BJ (cell line): ENCODE measurements around the gene DOCK1. TPM values are rescaled to one million over a fixed set of nuclear protein-coding genes. Genes with fewer than 3 reads are reported as not detected.

ENCODE experiments used
- CTCF ChIA-PET: fragments of 350-600 bp; formaldehyde crosslinking; extraction: SDS; loops from one replicate; lab custom pipeline; 2021; ENCODE audit warnings: antibody characterized with exemption, inconsistent platforms; lab: Yijun Ruan, JAX
- POLR2A ChIA-PET: fragments of 300-600 bp; sonication (Branson Sonifier 250); formaldehyde crosslinking; extraction: SDS; loops from one replicate; lab custom pipeline; 2021; ENCODE audit warnings: antibody characterized with exemption; lab: Charles Lee
- DNase-seq: peaks from one replicate; pipeline ENCODE4 v3.0.0-alpha.2; 2011; ENCODE audit warnings: low read depth
- H3K27me3 ChIP-seq: 2 replicates; pipeline ENCODE4 v1.6.0; 2011; ENCODE audit warnings: low read length; ENCODE audit not compliant: control insufficient read depth, insufficient read depth
- H3K36me3 ChIP-seq: 2 replicates; pipeline ENCODE4 v1.5.1; 2011; ENCODE audit warnings: low read length; ENCODE audit not compliant: control insufficient read depth, insufficient read depth
- H3K4me3 ChIP-seq: 2 replicates; pipeline ENCODE4 v1.5.1; 2011; ENCODE audit warnings: low read depth, mild to moderate bottlenecking, control low read depth, low read length
- CTCF ChIP-seq: IDR thresholded peaks from 2 replicates; pipeline ENCODE4 v1.5.1; 2011; ENCODE audit warnings: low read depth, mild to moderate bottlenecking, control low read depth, inconsistent platforms, low read length, moderate library complexity; ENCODE audit not compliant: insufficient read depth
- polyA plus RNA-seq: library from polyadenylated mRNA; depleted of rRNA; stranded (reverse); fragments of >200 nt; gene quantifications from 2 replicates; pipeline ENCODE4 v1.2.3, GENCODE V29; 2011

The DOCK1 gene
- polyA plus RNA-seq, 1 experiment, result 20.0 TPM

- CTCF ChIA-PET, result interaction anchor here (2.0 kb wide), 1 partner anchor 10 kb away, joined by 6 read pairs; no protein-coding TSS in a partner anchor
- no peaks in the 10 kb centered on the region for H3K27me3 ChIP-seq
- H3K36me3 ChIP-seq, result no peaks in the 10 kb centered on the region; the same call in 1 of the 2 replicates
- no peak overlapping the region for H3K4me3 ChIP-seq
- TF ChIP-seq CTCF, result no peak
- POLR2A ChIA-PET, result no interaction called here
- DNase-seq, result no peak
Observed at GRCh38 chr10:127314797-127315196, 409.6 kb downstream of the DOCK1 start.

- TF ChIP-seq CTCF, result no peak
- H3K36me3 ChIP-seq, result no peaks in the 10 kb centered on the region; the same call in 1 of the 2 replicates
- H3K27me3 ChIP-seq, result no peaks in the 10 kb centered on the region
- POLR2A ChIA-PET, result no interaction called here
- no peak overlapping the region for H3K4me3 ChIP-seq
- CTCF ChIA-PET, result interaction anchor here (2.0 kb wide), 1 partner anchor 9 kb away, joined by 6 read pairs; no protein-coding TSS in a partner anchor
- no peak for DNase-seq
Observed at GRCh38 chr10:127315888-127316287, 410.7 kb downstream of the DOCK1 start.

- TF ChIP-seq CTCF, result no peak
- Histone ChIP-seq H3K4me3 (no peak overlapping the region), H3K36me3 (no peaks in the 10 kb centered on the region), H3K27me3 (no peaks in the 10 kb centered on the region)
- ChIA-PET POLR2A (no interaction called here), CTCF (no interaction called here)
- no peak for DNase-seq
Observed at GRCh38 chr10:127318396-127318795, 413.2 kb downstream of the DOCK1 start.

- ChIA-PET POLR2A (no interaction called here), CTCF (no interaction called here)
- TF ChIP-seq CTCF, result no peak
- Histone ChIP-seq H3K36me3 (no peaks in the 10 kb centered on the region), H3K27me3 (no peaks in the 10 kb centered on the region), H3K4me3 (no peak overlapping the region)
- DNase-seq, result no peak
Observed at GRCh38 chr10:127319271-127319670, 414.0 kb downstream of the DOCK1 start.

- TF ChIP-seq CTCF, result no peak
- ChIA-PET CTCF (no interaction called here), POLR2A (no interaction called here)
- Histone ChIP-seq H3K4me3 (no peak overlapping the region), H3K27me3 (no peaks in the 10 kb centered on the region), H3K36me3 (no peaks in the 10 kb centered on the region)
- DNase-seq, result no peak
Observed at GRCh38 chr10:127319691-127320090, 414.5 kb downstream of the DOCK1 start.
